G401.6 (cell line): ENCODE measurements around the gene LRRC32.

Experiments used
- FAIRE-seq: peaks from 2 replicates; lab custom pipeline; 2012; peaks lifted over from hg19 to GRCh38; lab: Jason Lieb, UNC

LRRC32 gene, protein sequence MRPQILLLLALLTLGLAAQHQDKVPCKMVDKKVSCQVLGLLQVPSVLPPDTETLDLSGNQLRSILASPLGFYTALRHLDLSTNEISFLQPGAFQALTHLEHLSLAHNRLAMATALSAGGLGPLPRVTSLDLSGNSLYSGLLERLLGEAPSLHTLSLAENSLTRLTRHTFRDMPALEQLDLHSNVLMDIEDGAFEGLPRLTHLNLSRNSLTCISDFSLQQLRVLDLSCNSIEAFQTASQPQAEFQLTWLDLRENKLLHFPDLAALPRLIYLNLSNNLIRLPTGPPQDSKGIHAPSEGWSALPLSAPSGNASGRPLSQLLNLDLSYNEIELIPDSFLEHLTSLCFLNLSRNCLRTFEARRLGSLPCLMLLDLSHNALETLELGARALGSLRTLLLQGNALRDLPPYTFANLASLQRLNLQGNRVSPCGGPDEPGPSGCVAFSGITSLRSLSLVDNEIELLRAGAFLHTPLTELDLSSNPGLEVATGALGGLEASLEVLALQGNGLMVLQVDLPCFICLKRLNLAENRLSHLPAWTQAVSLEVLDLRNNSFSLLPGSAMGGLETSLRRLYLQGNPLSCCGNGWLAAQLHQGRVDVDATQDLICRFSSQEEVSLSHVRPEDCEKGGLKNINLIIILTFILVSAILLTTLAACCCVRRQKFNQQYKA

DNA sequence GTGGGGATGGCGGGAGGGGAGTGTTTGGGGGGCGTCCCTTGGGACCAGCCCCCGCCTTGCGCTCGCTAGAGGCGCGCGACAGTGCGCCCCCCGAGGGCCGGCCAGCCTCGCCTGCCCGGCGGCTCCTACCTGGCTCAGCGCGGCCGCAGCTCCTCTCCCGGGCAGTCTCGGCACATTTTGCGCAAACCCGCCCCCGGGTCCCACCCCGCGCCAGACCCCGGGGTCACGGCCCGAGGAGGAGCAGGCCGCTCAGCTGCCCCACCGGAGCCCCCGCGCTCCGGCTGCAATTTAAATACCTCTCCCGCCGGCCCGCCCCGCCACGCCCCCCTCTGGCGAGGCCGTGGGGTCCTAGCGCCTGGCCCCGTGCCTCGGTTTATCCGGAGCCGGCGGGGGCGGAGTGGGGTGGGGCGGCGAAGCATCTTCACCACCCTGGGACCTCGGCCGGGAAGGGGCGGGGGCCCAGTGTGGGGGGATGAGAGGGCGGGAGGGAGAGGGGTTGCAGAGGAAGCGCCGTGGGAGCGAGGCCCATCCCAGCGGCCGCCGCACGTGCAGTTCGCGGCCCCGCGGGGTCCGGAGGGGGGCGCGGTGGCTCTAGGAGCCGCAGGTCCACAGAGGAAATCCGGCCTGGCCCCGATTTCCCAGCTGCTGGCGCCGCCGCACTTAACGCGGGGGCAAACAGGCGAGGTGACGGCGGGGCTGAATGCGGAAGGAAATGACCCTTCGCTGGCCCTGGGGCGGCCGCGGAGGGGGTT lies at the start of gene LRRC32:
Gene LRRC32, minus strand, starts transcription at position 263 of the 752 bp plus-strand sequence. CDS start 4,793 bp downstream, outside the sequence.
- FAIRE-seq = no peak

DNA sequence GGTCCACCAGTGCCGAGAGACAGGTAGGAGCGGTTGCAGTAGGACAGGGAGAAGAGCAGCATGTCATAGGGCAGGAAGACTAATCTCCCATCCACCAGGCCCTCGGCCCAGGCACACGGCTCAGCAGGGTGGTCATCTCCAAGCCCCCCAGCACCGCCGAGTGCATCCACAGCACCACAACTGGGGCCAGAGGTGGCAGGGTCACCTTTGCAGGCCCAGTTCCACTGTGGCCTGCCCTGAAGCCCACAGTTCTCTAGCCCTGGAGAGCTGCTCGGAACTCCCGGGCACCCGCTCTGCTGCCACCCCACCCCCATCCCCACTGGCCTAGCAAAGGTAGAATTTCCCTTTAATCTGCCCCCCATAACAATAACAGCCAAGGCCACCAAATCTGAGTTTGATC lies 49.1 kb upstream of the LRRC32 start:
- FAIRE-seq = no peak

DNA sequence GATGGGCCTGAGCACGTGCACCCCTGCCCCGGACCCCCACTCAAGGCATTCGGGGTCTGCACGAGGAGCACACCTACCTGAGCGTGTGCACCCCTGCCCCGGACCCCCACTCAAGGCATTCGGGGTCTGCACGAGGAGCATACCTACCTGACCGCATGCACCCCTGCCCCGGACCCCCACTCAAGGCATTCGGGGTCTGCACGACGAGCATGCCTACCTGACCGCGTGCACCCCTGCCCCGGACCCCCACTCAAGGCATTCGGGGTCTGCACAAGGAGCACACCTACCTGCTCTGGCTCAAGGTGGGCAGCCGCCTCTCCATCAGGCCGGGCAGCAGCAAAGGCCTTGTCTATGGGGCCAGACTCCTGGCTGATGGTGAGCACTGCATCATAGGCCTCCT lies 48.7 kb upstream of the LRRC32 start:
- FAIRE-seq = no peak

DNA sequence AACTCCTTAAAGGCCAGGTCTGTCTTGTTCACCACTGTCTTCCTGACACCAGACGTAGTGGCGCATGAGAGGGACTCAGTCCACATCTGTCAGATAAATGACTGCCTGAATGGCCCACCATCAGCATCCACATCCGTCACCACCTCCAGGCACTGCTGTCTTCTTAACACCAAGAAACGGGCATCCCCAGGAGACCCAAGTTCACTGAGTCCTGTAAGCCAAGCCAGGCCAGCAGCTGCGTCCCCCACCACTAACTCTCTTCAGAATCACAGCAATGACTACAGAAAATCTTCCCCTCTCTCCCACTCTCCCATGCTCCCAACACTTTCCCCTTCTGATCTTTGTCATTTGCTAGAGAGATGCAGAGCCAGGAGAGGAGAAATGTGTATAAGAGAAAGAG lies 47.3 kb upstream of the LRRC32 start:
- no peak for FAIRE-seq

GRCh38 chr11:76717369-76717768 lies 46.8 kb upstream of the LRRC32 start:
- FAIRE-seq = no peak

DNA sequence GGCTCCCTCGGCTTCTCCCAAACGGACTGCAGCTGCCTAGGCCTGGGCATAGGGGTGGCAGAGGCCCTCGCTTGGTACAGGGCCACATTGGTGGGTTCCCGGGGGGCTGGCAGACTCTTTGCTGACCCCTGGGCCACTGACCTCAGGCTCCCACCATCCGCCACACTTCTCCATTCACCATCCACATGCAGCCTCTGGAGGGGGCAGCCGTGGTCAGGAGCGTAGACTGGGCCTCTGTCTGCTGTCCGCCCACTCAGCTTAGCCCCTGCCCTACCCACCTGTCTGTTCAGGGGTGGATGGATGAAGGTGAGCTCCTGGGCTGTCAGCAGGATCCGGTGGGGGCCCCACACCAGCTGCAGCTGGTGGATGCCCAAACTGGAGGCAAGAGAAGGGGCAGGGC lies 45.7 kb upstream of the LRRC32 start:
- no peak for FAIRE-seq

GRCh38 chr11:76714493-76714892 lies 43.9 kb upstream of the LRRC32 start:
- no peak for FAIRE-seq

GRCh38 chr11:76713499-76713898 lies 43.0 kb upstream of the LRRC32 start:
- no peak for FAIRE-seq

- FAIRE-seq = no peak
Observed at GRCh38 chr11:76712125-76712524, 41.6 kb upstream of the LRRC32 start.

DNA sequence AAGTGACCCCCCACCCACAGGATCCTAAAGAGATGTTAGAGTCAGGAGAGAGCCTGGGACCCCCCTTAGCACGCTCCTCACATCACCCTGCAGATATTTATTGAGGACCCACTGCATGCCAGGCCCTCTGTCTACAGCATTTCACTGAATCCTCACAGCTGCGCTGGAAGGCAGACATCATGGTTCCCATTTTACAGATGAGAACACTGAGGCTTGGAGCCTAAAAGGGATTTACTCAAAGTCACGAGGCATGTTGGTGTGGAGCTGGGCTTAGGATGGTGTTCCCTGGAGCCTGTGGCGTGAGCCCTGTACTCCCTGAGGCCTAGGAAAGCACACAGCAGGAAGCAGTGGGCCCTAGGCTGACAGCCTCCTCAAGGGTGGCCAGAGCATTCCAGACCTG lies 39.2 kb upstream of the LRRC32 start:
- no peak for FAIRE-seq

DNA sequence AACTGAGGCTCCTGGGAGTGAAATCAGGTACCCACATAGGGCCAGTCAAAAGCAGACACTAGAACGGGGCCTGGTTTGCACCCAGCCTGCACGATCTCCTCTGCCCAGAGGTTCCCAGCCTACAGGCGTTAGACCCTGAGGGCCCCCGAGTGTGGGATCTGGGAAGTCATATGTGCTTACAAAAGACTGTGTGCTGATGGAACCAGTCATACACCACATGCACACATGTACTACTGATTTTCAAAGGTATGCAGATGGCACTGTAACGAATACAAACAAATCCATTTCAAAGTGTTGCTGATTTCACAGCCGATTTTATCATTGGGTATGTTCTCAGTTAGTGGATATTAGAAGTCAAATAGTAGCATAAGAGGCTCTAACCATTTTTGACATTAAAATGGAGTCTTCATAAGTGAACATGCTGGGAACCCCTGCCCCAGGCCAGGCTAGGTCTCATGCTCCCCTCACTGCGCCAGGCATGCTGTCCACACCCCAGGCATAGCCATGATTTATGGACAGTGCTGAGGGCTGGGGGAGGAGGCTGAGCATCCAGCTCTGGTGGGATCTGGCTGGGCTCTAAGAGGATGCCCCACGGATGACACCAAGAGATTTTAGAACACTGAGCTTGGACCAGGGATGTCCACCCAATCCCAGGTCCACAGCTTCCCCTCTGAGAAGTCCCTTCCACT lies 38.6 kb upstream of the LRRC32 start:
- no peak for FAIRE-seq

DNA sequence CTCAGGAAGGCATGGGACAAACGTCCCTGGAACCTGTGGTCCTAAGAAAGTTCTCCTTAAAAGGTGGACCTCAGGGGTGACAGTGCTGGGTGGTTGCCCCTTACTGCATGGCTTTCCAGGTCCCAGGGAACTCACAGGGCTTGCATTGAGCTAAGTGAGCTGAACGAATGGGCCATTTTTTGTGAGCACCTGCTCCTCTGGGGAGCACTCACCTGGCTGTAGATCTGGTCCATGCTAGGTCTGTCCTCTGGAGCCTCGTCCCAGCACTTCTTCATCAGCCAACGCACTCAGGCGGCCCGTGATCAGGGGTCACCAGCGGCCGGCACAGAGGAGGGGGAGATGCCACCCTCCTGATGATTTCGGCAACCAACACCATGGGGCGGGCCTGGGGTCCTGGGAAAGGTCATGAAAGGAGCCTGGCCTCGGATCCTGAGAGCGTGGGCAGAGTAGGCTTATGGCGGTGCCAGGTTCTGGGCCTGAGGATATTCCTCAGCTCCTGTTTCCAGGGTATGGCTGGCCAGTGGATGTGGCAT lies 36.8 kb upstream of the LRRC32 start:
- no peak for FAIRE-seq

DNA sequence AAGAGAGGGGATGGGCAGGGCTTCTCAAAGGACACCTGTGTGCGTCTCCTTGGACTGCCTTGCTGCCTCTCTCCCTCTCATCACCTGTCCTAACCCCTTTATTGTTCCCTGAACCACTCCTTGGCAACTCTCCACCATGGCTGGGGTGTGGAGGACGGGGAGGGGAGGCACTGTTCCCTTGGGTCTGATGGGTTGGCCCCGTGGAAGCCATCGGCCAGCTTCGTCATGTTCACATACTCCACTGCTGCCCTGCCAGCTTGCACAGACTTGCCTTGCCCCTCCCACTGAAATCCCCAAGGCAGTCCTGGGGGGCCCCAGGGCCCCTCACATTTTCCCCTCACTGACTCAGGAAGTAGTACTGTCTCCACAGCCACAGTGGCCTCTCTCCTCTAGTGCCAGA lies 36.1 kb upstream of the LRRC32 start:
- no peak for FAIRE-seq

DNA sequence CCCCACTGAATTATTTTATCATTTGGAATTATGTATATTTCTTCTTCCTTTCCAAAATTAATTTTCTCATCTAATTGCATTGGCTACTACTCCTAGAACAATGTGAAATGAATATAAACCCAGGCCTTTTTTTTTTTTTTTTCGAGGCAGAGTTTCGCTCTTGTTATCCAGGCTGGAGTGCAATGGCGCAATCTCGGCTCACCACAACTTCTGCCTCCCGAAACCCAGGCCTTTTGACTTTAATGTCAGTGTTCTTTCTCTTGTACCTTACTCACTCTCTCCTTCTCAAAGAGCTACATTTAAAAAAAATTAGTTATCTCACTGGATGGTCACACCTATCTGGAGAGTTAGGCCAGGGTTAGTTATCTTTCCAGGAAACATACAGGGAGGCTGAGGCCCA lies 35.3 kb upstream of the LRRC32 start:
- no peak for FAIRE-seq

DNA sequence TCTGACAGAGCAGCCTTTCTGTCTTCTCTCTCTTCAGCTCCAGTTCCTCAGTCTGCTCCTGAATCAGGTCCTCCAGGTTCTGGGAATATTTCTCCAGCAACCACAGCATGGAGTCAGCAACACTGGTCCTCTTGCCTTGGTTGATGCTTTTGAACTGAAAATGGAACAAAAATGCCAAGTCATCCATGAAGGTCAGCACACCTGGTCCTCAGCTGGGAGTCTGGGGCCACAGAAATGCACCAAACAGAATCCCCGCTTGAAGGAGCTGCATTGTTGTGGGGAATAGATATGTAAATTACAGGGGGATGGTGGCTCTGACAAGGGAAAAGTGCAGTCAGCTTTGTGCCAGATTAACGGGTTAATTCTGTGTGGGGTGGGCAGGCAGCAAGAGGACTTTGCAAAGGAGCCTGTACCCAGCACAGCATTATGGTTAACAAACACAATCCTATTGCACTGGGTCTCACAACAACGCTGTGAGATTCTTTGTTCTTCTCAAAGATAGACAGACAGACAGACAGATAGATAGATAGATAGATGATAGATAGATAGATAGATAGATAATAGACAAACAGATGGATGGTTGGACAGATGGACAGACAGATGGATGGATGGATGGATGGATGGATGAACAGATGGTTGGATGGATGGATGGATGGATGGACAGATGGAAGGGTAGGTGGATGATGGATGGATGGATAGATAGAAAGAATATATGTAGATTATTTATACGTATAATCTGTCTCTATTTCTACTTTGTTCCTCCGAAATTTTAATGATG lies 33.8 kb upstream of the LRRC32 start:
- no peak for FAIRE-seq

DNA sequence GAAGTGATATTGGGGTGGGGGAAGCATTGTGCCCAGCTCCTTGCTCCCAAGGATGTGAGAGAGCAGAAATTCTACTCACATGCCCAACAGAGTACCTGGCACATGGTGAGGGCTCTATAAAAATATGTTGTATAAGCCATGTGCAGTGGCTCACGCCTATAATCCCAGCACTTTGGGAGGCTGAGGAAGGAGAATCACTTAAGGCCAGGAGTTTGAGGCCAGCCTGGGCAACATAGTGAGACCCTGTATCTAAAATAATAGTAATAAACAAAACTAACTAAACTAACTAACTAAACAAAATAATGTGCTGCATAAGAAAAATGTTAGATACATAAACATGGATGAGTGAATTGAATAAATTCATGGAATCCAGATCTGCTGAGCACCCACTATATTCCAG lies 33.2 kb upstream of the LRRC32 start:
- FAIRE-seq = no peak

DNA sequence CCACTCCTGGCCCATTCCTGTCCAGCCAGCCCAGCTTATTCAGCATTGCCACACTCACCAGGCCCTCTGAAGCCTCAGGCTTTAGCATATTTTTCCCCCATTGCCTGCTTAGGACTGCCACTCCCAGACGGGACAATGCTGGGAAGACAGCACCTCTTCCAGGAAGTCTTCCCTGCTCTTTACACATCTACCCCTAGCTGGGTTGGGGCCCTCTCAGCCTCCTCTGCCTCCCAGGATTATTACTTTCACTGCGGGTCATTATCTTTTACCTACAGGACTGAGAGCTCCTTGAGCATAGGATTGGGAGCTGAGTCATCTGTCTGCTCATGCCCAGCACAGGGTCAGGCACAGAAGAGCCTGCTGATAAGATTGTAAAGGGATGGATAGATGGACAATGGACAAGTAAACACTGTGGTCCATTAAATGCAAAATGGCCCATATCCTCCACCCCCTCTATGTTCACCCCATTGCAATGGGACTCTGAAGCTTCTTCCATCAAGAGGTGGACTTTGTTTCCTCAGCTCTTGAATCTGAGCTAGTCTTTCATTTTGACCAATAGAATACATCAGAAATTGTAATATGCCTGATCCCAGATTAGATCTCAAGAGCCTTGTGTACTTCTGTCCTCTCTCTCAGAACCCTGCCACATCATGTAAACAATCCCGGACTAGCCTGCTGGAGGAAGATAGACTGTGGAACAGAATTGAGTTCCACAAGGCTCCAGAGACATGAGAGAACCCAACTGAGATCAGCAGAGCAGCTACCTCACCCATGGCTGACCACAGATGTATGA lies 32.0 kb upstream of the LRRC32 start:
- no peak for FAIRE-seq

- no peak for FAIRE-seq
Observed at GRCh38 chr11:76701294-76702040, 30.9 kb upstream of the LRRC32 start.

- FAIRE-seq = no peak
Observed at GRCh38 chr11:76700177-76701100, 29.9 kb upstream of the LRRC32 start.
